Amygdala (tissue), 56 donors: Measurements from ENCODE around the gene GRID1.

Experiments used
- DNase-seq, 56 donors: peaks; one replicate each; lab custom pipeline; 2025; lab: John Stamatoyannopoulos, UW

The GRID1 gene

DNA sequence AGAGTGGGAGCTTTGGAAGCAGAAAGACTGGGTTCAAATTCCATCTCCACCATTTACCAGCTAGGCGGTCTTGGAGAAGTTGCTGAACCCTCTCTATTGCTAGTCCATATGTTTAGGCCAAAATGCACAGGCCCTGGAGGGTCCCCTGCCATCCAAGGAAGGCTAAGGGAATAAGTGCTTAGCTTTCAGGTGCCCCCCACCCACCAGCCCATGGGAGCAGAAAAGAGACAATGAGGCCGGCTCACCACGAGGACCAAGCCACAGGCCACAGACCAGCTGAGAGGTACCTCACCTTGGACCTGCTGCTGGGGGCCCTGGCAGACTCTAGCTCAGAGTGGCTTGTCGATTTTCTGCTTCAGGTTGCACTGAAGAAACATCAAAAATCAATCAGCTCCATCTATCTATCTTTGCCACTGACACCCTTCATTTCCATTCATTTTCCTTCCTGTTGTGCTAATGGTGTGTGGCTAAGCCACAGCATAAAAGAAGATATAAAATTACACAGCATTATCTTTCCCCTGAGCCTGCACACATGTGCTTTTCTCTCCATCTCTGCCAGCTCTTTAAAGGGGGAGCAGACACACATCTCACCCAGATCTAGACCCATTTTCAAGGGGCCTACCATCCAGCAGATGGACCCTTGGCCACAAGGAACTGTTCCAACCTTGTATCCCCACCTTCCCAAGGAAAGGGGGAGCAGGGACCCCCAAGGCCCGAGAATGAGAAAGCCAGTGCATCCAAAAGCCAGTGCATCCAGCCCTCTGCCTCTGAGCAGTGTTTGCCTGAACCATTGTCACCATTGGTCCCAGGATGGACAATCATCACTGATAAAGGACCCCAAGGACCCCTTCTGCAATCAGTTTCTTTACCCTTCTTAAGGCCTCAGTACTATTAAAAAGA, 65.4 kb downstream of the GRID1 start:
- no peak for DNase-seq

GRCh38 chr10:86300399-86300925, 66.1 kb downstream of the GRID1 start:
- DNase-seq: no peak

DNA sequence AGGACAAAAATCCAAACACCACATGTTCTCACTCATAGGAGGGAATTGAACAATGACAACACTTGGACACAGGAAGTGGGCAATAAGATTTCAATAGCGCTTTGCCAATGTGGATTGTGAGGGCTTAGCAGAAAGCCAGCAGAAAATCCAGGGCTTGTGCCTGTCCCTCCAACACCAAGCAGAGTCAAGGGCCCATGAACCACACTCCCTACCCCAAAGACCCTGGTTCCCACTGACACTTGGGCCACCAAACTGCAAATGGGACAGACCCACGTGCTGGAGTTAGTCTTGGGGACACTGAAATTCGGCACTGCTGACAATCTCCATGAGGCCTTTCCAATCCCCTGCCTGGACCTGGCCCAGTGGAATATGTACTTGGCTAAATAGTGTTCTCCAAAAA, 67.0 kb downstream of the GRID1 start:
- DNase-seq: no peak

DNA sequence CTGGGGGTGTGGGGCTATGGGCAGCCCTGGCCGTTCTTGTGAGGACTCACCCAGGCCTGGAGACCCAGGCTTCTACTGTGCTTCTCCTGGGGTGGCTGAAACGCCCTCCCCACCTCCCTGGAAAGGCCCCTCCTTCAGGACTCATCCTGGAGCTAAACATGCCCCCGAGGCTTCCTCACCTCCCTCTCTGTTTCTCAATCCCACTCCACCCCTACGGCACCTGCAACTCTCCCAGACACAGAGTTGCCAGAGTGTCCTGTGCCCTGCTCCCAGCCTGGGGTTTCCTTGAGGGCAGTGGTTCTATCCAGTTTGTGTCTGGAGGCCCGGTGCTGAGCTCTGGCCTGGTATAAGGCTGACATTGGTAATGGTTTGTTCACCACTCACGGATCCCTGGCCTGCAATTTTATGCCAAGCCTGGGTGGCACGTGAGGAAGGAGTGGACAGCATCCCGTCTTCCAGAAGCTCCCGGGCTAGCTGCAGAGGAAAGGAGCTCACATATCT, 68.0 kb downstream of the GRID1 start:
- DNase-seq: no peak

DNA sequence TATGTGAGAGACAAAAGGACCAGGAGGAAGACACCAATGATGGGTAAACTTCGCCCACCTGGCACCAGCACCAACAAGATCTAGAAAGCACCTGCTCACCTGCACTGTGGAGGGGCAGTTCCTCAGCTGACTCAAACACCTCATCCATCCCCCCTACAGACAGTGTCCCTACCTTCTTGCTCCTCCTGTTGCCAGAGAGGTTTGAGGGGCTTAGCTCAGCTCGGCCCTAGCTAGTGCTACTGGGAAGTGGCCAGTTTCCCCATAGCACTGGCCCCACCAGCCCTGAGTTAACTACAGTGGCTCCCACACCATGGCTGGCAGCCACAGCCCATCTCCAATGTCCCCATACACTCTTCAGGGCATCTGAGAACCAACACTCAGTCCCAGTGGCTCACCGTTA, 70.8 kb downstream of the GRID1 start:
- DNase-seq: no peak

DNA sequence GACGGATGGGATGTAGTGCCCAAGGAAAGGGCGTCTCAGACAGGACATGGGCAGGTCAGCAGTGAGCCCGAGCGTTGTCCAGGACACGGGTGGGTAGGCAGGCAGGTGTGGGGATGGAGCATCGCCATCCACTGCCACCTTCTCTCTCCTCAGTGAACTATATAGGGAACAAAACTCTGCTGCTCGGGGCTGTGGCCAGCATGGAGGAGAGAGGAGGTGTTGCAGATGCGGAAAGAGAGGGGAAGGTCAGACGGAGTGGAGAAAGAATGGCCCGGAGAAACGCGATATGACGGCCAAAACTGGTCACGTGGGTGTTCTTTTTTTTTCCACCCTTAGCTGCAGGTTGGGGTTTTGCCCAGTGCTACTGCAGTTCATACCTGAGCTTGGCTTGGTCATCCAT, 71.2 kb downstream of the GRID1 start:
- DNase-seq: no peak

DNA sequence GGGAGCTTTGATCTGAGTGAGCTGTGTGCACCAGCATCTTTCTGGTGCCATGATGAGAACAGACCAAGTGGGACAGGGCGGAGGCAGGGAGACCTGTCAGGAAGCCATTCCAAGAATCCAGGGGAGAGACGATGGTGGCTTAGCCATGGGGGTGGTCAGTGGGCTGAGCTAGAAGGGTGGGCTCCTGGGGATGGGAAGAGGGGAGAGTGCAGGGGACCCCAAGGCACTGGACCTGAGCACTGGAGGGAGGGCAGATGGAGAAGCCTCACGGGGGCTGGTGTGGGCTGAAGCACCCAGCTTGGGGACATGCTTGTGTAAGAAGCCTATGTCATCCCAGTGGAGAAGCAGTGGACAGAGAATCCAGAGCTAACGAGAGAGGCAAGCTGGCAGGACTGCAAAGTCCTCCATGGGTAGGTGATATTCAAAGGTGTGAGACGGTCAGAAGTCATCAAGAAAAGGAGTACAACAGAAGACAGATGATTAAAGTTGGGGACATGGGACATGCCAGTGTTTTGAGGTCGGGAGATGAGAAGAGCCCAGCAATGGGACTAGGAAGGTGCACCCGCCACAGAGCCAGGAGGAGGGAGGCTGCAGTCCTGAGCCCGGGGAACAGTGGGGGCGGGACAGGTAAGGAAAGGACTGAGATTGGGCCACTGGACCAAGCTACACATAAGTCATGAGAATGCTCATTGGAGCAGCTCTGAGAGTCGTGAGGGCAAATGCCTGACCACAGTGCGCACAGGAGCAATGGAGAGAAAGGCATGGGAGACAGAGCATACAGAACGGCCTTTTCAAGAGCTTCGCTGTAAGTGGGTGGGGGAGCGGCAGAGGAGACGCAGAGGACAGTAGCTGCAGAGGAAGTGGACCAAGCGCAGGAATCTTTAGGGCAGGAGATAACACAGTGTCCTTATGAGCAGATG, 72.0 kb downstream of the GRID1 start:
- no peak for DNase-seq

DNA sequence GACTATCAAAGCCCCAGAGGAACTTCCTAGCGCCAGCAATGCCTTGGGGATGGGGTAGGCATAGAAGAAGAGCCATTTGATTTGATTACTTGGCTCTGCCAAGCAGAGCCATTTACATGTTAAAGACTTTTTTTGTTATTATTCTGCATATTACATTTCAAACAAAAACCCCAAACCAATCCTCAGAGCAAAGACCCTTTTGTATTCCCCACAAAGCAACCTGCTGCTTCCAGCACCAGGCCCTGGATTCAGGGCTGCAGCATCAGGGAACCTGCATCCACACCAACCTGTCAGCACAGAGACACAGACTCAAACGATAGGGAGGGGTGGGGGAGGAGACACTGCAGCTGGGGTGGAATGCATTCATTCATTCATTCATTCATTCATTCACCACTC, 73.2 kb downstream of the GRID1 start:
- DNase-seq: no peak

DNA sequence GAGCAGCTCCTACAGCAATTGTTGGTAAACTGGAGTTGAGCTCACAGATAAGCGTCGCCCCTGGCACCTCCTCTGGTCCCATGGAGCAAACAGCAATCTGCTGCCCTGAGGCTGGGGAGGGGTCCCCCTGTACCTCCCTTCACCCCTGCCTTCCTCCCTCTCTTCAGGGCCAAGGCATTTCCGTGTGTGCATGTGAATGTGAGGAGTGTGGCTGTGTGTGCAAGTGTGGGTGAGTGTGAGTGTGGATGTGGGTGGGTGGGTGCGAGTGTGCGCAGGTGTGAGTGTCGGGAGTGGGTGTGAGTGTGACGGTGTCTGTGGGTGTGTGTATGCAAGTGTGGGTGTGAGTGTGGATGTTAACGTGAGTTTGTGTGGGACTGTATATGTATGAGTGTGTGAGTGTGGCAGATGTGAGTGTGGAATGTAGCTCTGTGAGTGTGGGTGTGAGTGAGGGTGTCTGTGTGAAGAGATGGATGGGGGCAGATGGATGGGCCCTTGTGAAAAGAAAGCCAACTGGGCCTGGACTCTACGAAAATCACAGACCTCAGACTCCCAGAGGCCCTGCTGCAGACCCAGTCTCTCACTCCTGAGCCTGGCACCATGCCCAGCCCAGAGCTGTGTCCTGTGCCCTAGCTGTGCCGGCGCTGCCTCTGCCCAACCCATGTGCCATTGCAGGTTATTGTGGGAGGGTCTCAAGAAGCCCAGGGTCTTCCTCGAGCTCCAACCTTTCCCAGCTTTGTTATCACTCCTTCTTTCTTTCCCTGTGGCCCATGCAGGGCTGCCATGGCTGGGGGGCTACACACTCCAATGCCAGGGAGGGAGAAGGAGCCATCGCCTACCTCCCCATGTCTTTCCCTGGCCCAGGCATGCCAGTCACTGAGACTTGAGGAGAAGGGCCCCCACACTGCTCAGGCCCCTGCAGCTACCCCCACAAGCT, 73.9 kb downstream of the GRID1 start:
- peak in 17 of 56 donors; percentile 10 to 67 (median 32) for DNase-seq

- no peak for DNase-seq
Observed at GRCh38 chr10:86291616-86292340, 74.8 kb downstream of the GRID1 start.

GRCh38 chr10:86290933-86291615, 75.5 kb downstream of the GRID1 start:
- no peak for DNase-seq

DNA sequence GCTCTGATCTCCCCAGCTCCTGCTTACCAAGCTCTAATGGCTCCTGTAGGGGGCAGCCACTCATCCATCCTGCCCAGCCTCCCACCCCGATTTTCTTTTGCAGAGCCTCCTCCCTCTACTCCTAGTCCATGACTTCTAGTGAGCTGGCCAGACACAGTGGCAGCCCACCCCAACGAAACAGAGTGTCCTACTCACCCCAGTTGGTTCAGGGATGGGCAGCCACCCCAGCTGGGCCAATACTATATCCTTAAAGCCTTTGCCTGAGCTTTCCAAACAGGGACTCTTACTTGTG, 77.1 kb downstream of the GRID1 start:
- DNase-seq: no peak

DNA sequence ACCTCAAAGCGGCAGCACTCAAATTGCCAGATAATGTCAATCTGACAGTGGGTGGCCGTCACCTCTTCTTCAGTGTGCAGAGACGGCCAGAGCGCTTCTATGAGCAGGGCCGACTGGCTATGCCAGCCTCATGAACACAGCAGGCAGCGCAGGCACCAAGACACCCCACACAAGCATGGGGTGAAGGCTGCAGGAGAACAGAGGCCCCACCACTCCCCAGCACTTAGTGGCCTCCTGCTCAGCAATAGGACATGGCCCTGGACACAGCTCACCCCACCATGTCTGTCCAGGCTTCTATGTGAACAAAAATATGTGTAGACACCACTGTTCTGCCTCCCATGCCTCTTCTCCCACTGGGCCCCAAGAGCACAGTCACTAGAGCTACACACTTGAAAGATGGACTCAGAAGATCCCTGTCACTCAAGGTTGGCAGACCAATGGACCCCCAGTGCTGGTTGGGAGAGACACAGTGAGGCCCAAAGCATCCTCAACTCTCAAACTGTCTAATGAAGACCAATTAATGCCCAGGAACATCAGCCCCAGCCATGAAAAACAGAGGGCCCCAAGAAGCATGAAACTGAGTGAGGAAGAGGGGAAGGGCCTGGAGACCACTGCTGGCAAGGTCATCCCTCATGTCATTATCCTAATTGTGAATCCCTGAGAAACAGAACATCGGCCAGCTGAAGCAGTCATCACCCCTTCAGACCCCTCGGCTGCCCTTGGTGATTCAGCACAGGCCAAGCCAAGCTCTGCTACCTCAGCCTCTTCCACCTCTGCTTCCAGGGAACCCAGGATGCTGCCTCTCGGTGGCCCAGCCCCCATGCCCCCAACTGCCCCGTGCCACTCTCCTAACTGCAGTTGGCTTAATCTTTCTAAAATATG, 77.7 kb downstream of the GRID1 start:
- no peak for DNase-seq

- DNase-seq: no peak
Observed at GRCh38 chr10:86287966-86288579, 78.5 kb downstream of the GRID1 start.

DNA sequence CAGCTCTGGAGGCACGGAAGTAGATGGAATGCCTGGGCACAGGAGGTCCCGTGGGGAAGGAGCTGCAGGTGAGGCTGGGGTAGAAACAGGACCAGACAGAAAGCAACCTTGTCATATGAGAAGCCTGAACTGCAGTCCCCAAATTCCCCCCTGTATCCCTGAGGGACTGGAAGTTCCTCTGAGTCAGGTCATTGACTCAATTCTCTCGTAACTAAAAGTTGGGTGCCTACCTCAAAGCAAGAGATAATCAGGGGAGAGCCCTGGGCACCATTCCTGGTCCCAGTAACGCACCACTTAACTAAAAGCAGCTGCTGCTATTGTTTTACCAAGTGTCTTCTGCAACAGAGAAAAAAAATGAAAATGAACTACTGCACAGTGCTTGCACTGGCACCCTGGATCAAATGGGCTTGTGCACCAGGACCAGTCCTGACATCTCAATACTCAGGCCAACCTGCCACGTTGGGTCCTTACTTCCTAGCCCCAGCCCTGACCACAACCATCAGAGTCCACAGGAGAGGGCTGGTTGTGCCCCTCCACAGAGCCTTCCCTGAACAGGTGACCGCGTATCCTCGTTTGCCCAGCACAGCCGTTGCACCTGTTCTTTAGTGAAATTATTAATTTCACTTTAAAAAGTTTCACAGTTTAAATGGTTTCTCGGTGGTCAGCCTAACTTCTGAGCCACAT, 79.3 kb downstream of the GRID1 start:
- no peak for DNase-seq

GRCh38 chr10:86286236-86287109, 80.1 kb downstream of the GRID1 start:
- no peak for DNase-seq
